ENCODE results near the gene CDYL2.

GRCh38 chr16:80791411-80791810, 13.0 kb downstream of the CDYL2 start:
- TF ChIP-seq POLR2AphosphoS5 (IDR thresholded peaks at IDR 0.05) (no peak), CTCF (IDR thresholded peaks at IDR 0.05) (no peak), POLR2A (IDR thresholded peaks at IDR 0.05) (no peak)

Data from stomach (tissue), 4 donors.